PC-3 (cell line): ENCODE measurements around the gene HDHD5. TPM values are rescaled to one million over a fixed set of nuclear protein-coding genes. Genes with fewer than 3 reads are reported as not detected.

Source experiments
- ATAC-seq: fragments of 200-7000 bp; cut with Tn5 transposase; 2 replicates; pipeline ENCODE4 v1.9.1; 2020; ENCODE audit warnings: mild to moderate bottlenecking, moderate library complexity
- BruUV-seq: library from RNA; stranded (reverse); fragments of 400-500 nt; replicated peaks from 2 replicates; lab custom pipeline; 2021; lab: Mats Ljungman, UMichigan
- CTCF ChIA-PET: fragments of 300-600 bp; sonication (Branson Sonifier 250); formaldehyde crosslinking; loops from one replicate; lab custom pipeline; 2022; ENCODE audit warnings: antibody characterized with exemption; lab: Charles Lee
- POLR2A ChIA-PET: fragments of 300-600 bp; sonication (Branson Sonifier 250); formaldehyde crosslinking; loops from one replicate; lab custom pipeline; 2022; ENCODE audit warnings: antibody characterized with exemption; ENCODE audit not compliant: unreplicated experiment; lab: Charles Lee
- DNase-seq: peaks from one replicate; pipeline ENCODE4 v3.0.0-alpha.2; 2015
- H2AFZ ChIP-seq: fragments of 300-600 bp; sonication (generic); 2 replicates; pipeline ENCODE4 v1.6.0; 2016; ENCODE audit warnings: antibody characterized with exemption, low read length
- H3F3A ChIP-seq: fragments of 300-600 bp; sonication (generic); one replicate; pipeline ENCODE4 v1.6.0; 2017; ENCODE audit warnings: antibody characterized with exemption, low read length, control low read depth, mild to moderate bottlenecking; ENCODE audit not compliant: unreplicated experiment
- H3K27ac ChIP-seq: fragments of 300-600 bp; sonication (generic); 2 replicates; pipeline ENCODE4 v1.5.1; 2016; ENCODE audit warnings: mild to moderate bottlenecking, low read length
- H3K27me3 ChIP-seq: fragments of 300-600 bp; sonication (generic); 2 replicates; pipeline ENCODE4 v1.6.1; 2016; ENCODE audit warnings: low read length, mixed read lengths
- H3K36me3 ChIP-seq: fragments of 300-600 bp; sonication (generic); 2 replicates; pipeline ENCODE4 v1.6.1; 2016; ENCODE audit warnings: low read depth, mixed run types, low read length, mixed read lengths
- H3K4me1 ChIP-seq: fragments of 300-600 bp; sonication (generic); 2 replicates; pipeline ENCODE4 v1.5.1; 2016; ENCODE audit warnings: low read length; ENCODE audit not compliant: insufficient read depth
- H3K4me2 ChIP-seq: fragments of 300-600 bp; sonication (generic); 2 replicates; pipeline ENCODE4 v1.6.0; 2016; ENCODE audit warnings: low read length
- H3K4me3 ChIP-seq: fragments of 300-600 bp; sonication (generic); 2 replicates; pipeline ENCODE4 v1.5.1; 2016; ENCODE audit warnings: mild to moderate bottlenecking, low read length, mixed read lengths
- H3K79me2 ChIP-seq: fragments of 300-600 bp; sonication (generic); 2 replicates; pipeline ENCODE4 v1.6.1; 2017; ENCODE audit warnings: low read length, mixed read lengths
- H3K9ac ChIP-seq: fragments of 300-600 bp; sonication (generic); 2 replicates; pipeline ENCODE4 v1.6.0; 2016; ENCODE audit warnings: mild to moderate bottlenecking, low read length
- H3K9me2 ChIP-seq: fragments of 300-600 bp; sonication (generic); replicated peaks from 2 replicates; pipeline ENCODE4 v1.6.1; 2016; ENCODE audit warnings: mixed run types, low read length, mixed read lengths
- H3K9me3 ChIP-seq: fragments of 300-600 bp; sonication (generic); 2 replicates; pipeline ENCODE4 v1.6.1; 2016; ENCODE audit warnings: low read length, mixed read lengths
- H4K20me1 ChIP-seq: fragments of 300-600 bp; sonication (generic); 2 replicates; pipeline ENCODE4 v1.6.1; 2016; ENCODE audit warnings: low read length, mixed read lengths
- EZH2 ChIP-seq: fragments of 300-600 bp; sonication (generic); IDR thresholded peaks from one replicate; pipeline ENCODE4 v1.6.1; 2017; ENCODE audit warnings: antibody characterized with exemption, mild to moderate bottlenecking, low read length; ENCODE audit not compliant: unreplicated experiment
- EZH2phosphoT487 ChIP-seq: fragments of 300-600 bp; sonication (generic); IDR thresholded peaks from 2 replicates; pipeline ENCODE4 v1.6.1; 2018; ENCODE audit warnings: mild to moderate bottlenecking, antibody characterized with exemption, low read length, borderline replicate concordance
- intact Hi-C: fragments of 100-400 bp; cut with micrococcal nuclease; formaldehyde crosslinking; loops from 2 replicates; pipeline ENCODE4 v1.9.0; 2023
- total RNA-seq: library from RNA; depleted of rRNA; stranded (reverse); fragments of >200 nt; gene quantifications from 2 replicates; pipeline ENCODE4 v1.2.3, GENCODE V29; 2014
- TF ChIP-seq, protein P1 (sequence below): fragments of 300-600 bp; sonication (generic); conservative IDR thresholded peaks from 2 replicates; pipeline ENCODE4 v1.5.1; 2017; ENCODE audit warnings: antibody characterized with exemption, low read depth, mild to moderate bottlenecking, low read length

The HDHD5 gene
- total RNA-seq, 1 experiment from 2014 or later: 57.3 TPM

DNA sequence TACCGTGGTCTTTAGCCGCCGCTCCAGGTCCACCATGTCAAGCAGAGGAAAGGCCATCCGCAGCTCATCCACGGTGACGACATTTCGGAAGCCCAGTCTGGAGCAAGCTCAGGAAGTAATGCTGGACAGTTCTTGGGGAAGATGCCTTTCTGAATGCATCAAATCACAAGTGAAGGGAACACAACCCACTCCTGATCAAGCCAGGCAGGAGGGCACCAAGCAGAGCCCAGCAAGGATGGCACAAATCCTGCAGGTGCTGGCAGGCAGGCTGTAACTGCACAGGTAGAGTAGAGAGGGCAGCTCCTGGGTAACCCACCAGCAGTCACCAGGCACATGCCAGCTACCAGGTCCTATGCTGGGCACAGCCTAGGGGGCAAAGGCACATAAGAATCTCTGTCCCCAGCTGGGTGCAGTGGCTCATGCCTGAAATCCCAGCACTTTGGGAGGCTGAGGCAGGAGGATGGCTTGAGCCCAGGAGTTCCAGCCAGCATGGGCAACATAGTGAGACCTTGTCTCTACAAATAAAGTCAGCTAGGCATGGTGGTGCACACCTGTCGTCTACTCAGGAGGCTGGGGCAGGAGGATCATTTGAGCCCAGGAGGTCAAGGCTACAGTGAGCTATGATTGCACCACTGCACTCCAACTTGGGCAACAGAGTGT lies 13.9 kb downstream of the HDHD5 start:
- POLR2A ChIA-PET: no interaction called here
- H2AFZ ChIP-seq: no peak overlapping the region
- no peak for TF ChIP-seq EZH2phosphoT487
- TF ChIP-seq EZH2: no peak
- TF ChIP-seq, protein P1, sequence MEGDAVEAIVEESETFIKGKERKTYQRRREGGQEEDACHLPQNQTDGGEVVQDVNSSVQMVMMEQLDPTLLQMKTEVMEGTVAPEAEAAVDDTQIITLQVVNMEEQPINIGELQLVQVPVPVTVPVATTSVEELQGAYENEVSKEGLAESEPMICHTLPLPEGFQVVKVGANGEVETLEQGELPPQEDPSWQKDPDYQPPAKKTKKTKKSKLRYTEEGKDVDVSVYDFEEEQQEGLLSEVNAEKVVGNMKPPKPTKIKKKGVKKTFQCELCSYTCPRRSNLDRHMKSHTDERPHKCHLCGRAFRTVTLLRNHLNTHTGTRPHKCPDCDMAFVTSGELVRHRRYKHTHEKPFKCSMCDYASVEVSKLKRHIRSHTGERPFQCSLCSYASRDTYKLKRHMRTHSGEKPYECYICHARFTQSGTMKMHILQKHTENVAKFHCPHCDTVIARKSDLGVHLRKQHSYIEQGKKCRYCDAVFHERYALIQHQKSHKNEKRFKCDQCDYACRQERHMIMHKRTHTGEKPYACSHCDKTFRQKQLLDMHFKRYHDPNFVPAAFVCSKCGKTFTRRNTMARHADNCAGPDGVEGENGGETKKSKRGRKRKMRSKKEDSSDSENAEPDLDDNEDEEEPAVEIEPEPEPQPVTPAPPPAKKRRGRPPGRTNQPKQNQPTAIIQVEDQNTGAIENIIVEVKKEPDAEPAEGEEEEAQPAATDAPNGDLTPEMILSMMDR: no peak
- H3K9me3 ChIP-seq: no peaks in the 10 kb centered on the region
- no peaks in the 10 kb centered on the region for H3K9me2 ChIP-seq
- no peaks in the 10 kb centered on the region for H3K27me3 ChIP-seq
- 0 out of 2 replicates have a peak, but pooled peaks cover 3% of the 10 kb centered on the region for H3K36me3 ChIP-seq
- no peak overlapping the region for H3K9ac ChIP-seq
- H3K79me2 ChIP-seq: peaks cover 14% of the 10 kb centered on the region
- intact Hi-C loops: no loop called here
- H3K27ac ChIP-seq: no peak overlapping the region
- CTCF ChIA-PET: no interaction called here
- no peaks in the 10 kb centered on the region for H4K20me1 ChIP-seq
- ATAC-seq (no peak), DNase-seq (no peak)
- H3K4me1 ChIP-seq: no peaks in the 10 kb centered on the region
- H3K4me3 ChIP-seq: no peak overlapping the region
- H3F3A ChIP-seq: no peaks in the 10 kb centered on the region
- no peak overlapping the region for H3K4me2 ChIP-seq
- BruUV-seq: no TSS peak

DNA sequence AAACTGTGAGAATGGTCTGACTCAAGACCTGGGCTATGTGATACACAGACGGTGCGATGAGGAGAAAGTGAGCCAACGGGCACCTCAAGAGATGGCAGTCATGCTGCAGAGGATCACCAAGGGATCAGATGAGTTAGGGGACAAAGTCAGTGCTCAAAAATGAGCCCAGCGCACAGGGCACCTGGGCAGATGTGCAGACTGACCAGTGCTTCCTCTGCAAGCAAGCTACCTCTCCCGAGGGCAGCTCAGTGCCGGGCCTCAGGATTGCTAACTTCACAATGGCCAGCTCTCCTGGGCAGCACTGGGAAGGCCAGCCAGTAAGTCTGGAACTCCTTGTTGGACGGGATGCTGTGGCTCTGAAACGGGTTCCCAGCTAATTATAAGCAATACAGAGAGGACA lies 15.3 kb downstream of the HDHD5 start:
- Histone ChIP-seq H3K27me3 (no peaks in the 10 kb centered on the region), H4K20me1 (no peaks in the 10 kb centered on the region), H2AFZ (no peak overlapping the region), H3F3A (no peaks in the 10 kb centered on the region), H3K9ac (no peak overlapping the region), H3K4me3 (no peak overlapping the region), H3K9me3 (no peaks in the 10 kb centered on the region), H3K27ac (no peak overlapping the region), H3K36me3 (peaks cover 3% of the 10 kb centered on the region; the same call in 1 of the 2 replicates), H3K9me2 (no peaks in the 10 kb centered on the region), H3K4me2 (no peak overlapping the region), H3K4me1 (no peaks in the 10 kb centered on the region), H3K79me2 (0 out of 2 replicates have a peak, but pooled peaks cover 1% of the 10 kb centered on the region)
- ChIA-PET CTCF (no interaction called here), POLR2A (no interaction called here)
- intact Hi-C loops: no loop called here
- ATAC-seq: no peak
- TF ChIP-seq, protein P1: no peak
- no peak for TF ChIP-seq EZH2
- TF ChIP-seq EZH2phosphoT487: no peak
- no peak for DNase-seq
- BruUV-seq: no TSS peak

DNA sequence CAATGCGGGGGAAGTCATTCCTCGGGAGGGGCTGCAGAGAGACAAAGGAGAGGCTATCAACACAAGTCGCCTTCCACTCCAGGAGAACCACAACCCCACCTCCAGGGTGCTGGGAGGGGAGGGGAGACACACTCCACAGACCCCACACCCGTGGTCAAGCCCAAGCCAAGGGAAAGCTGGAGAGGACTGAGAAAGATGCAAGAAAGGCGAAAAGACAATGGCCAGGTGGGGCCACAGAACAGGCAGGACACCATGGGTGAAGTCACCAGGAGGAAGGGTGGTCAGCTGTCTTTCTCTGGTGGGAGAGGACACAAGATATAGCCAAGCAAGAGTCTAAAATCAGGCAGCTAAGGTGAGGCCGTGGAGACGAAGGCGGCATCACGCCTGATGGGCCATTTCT lies 16.0 kb downstream of the HDHD5 start:
- no peak for TF ChIP-seq EZH2
- TF ChIP-seq, protein P1: no peak
- no peak for TF ChIP-seq EZH2phosphoT487
- ChIA-PET POLR2A (no interaction called here), CTCF (no interaction called here)
- no peak overlapping the region for H2AFZ ChIP-seq
- H3K36me3 ChIP-seq: peaks cover 3% of the 10 kb centered on the region; the same call in 1 of the 2 replicates
- BruUV-seq: no TSS peak
- H3K4me2 ChIP-seq: no peak overlapping the region
- no peaks in the 10 kb centered on the region for H4K20me1 ChIP-seq
- no peak overlapping the region for H3K27ac ChIP-seq
- no peak overlapping the region for H3K9ac ChIP-seq
- intact Hi-C loops: no loop called here
- H3K9me3 ChIP-seq: no peaks in the 10 kb centered on the region
- no peaks in the 10 kb centered on the region for H3F3A ChIP-seq
- H3K27me3 ChIP-seq: no peaks in the 10 kb centered on the region
- H3K4me3 ChIP-seq: no peak overlapping the region
- no peak for DNase-seq
- H3K4me1 ChIP-seq: no peaks in the 10 kb centered on the region
- no peak for ATAC-seq
- no peaks in the 10 kb centered on the region for H3K79me2 ChIP-seq
- H3K9me2 ChIP-seq: no peaks in the 10 kb centered on the region
